Panc1 (cell line): ENCODE measurements around the gene SLC8A1. TPM values are rescaled to one million over a fixed set of nuclear protein-coding genes. Genes with fewer than 3 reads are reported as not detected.

Source experiments
- ATAC-seq: fragments of 200-7000 bp; cut with Tn5 transposase; 2 replicates; pipeline ENCODE4 v1.9.1; 2020; ENCODE audit warnings: mild to moderate bottlenecking, moderate library complexity
- BruUV-seq: library from RNA; stranded (reverse); fragments of 400-500 nt; replicated peaks from 2 replicates; lab custom pipeline; 2021; lab: Mats Ljungman, UMichigan
- CTCF ChIA-PET: fragments of 300-600 bp; sonication (Branson Sonifier 250); formaldehyde crosslinking; loops from one replicate; lab custom pipeline; 2022; ENCODE audit warnings: antibody characterized with exemption; lab: Charles Lee
- POLR2A ChIA-PET: fragments of 300-600 bp; sonication (Branson Sonifier 250); formaldehyde crosslinking; loops from one replicate; lab custom pipeline; 2022; ENCODE audit warnings: antibody characterized with exemption; lab: Charles Lee
- DNase-seq: peaks from one replicate; pipeline ENCODE4 v3.0.0-alpha.2; 2010; ENCODE audit warnings: low read depth, low spot score
- H3K27ac ChIP-seq: 2 replicates; pipeline ENCODE4 v1.5.1; 2011; ENCODE audit warnings: mild to moderate bottlenecking, low read length, inconsistent platforms
- H3K27me3 ChIP-seq: fragments of 200-500 bp; sonication (Bioruptor generic); 2 replicates; pipeline ENCODE4 v1.6.0; 2014; ENCODE audit warnings: low read length, inconsistent platforms; ENCODE audit not compliant: control insufficient read depth, insufficient read depth
- H3K36me3 ChIP-seq: fragments of 200-500 bp; sonication (Bioruptor generic); 2 replicates; pipeline ENCODE4 v1.5.1; 2014; ENCODE audit warnings: inconsistent platforms, mild to moderate bottlenecking, low read length, moderate library complexity; ENCODE audit not compliant: control insufficient read depth, insufficient read depth
- H3K4me1 ChIP-seq: 2 replicates; pipeline ENCODE4 v1.5.1; 2011; ENCODE audit warnings: inconsistent platforms, mild to moderate bottlenecking, low read length, moderate library complexity; ENCODE audit not compliant: control insufficient read depth, insufficient read depth
- H3K4me3 ChIP-seq, 2 experiments: 2 replicates each; pipeline ENCODE4 v1.5.1; 2011 to 2012; ENCODE audit warnings: low read depth in 2 of 2, low read length in 2 of 2, mild to moderate bottlenecking in 2 of 2, inconsistent platforms in 1 of 2, moderate library complexity in 1 of 2
- H3K9me3 ChIP-seq: fragments of 200-500 bp; sonication (Bioruptor generic); 2 replicates; pipeline ENCODE4 v1.5.1; 2014; ENCODE audit warnings: low read depth, mild to moderate bottlenecking, inconsistent platforms, low read length, moderate library complexity; ENCODE audit not compliant: control insufficient read depth, insufficient read depth
- POLR2AphosphoS5 ChIP-seq: IDR thresholded peaks from 2 replicates; pipeline ENCODE4 v1.6.1; 2012; ENCODE audit warnings: mild to moderate bottlenecking, low read depth, low read length, moderate library complexity
- SIN3A ChIP-seq: IDR thresholded peaks from 2 replicates; pipeline ENCODE4 v1.6.1; 2012; ENCODE audit warnings: low read depth, mild to moderate bottlenecking, low read length, moderate library complexity, borderline replicate concordance; ENCODE audit not compliant: insufficient read depth
- TCF7L2 ChIP-seq: IDR thresholded peaks from 2 replicates; pipeline ENCODE4 v1.6.1; 2011; ENCODE audit warnings: mild to moderate bottlenecking, low read depth, low read length, inconsistent platforms
- in situ Hi-C: cut with HindIII; loops from 2 replicates; pipeline ENCODE4 v1.10.0; 2016; ENCODE audit warnings: low sequenced_read_pairs, low pct_unique_long_range_greater_than_20kb
- intact Hi-C: fragments of 100-400 bp; cut with micrococcal nuclease; formaldehyde crosslinking; loops from one replicate; pipeline ENCODE4 v1.10.0; 2022; ENCODE audit not compliant: unreplicated experiment
- total RNA-seq: library from RNA; stranded (reverse); gene quantifications from one replicate; pipeline ENCODE4 v1.2.1, GENCODE V29; 2021; ENCODE audit not compliant: unreplicated experiment
- TF ChIP-seq, protein P1 (sequence below), 2 experiments: IDR thresholded peaks; 2 replicates each; pipeline ENCODE4 v1.6.1; 2011 to 2012; ENCODE audit warnings: low read depth in 2 of 2, control low read depth in 1 of 2, low read length in 1 of 2, mild to moderate bottlenecking in 1 of 2, moderate library complexity in 1 of 2; ENCODE audit not compliant: insufficient read depth in 1 of 2
- TF ChIP-seq, protein P2 (sequence below): fragments of 450-650 bp; IDR thresholded peaks from 2 replicates; pipeline ENCODE4 v1.5.1; 2017; ENCODE audit warnings: mild to moderate bottlenecking

Gene SLC8A1
- total RNA-seq, 1 experiment from 2014 or later = 0.59 TPM

DNA sequence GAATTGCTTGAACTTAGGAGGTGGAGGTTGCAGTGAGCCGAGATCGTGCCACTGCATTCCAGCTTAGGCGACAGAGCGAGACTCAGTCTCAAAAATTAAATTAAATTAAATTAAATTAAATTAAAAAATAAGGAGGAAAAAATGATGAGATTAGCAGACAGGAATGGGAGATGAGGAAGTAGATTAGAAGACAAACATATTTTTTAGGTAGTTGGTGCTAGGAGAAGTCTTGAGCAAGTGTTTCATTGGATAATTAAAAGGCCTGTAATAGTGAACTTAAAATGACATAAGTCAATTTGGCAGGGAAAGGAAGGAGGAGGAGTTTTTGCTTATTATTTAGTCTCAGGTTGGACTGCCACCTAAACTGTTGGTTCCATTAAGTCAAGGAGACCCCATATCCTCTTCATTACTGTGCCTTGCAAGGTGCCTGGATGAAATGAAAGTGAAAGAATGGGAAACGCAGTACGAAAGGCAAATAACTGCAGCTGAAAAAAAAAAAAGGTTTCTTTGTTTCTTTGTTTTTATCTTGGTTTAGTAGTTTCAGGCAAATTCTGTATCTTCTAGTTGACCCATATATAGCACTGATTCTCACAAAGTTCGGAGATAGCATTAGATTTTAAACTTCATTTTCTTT is 162.0 kb downstream of the SLC8A1 start:
- H3K27ac ChIP-seq = no peak overlapping the region
- POLR2A ChIA-PET = no interaction called here
- H3K36me3 ChIP-seq = no peaks in the 10 kb centered on the region
- no peak for TF ChIP-seq SIN3A
- in situ Hi-C loops (no loop called here), intact Hi-C loops (no loop called here)
- CTCF ChIA-PET = no interaction called here
- BruUV-seq = no TSS peak
- H3K4me1 ChIP-seq = no peaks in the 10 kb centered on the region
- ATAC-seq (no peak), DNase-seq (no peak)
- no peaks in the 10 kb centered on the region; the same call in 1 of the 2 replicates for H3K27me3 ChIP-seq
- no peak overlapping the region for H3K4me3 ChIP-seq
- no peaks in the 10 kb centered on the region for H3K9me3 ChIP-seq

DNA sequence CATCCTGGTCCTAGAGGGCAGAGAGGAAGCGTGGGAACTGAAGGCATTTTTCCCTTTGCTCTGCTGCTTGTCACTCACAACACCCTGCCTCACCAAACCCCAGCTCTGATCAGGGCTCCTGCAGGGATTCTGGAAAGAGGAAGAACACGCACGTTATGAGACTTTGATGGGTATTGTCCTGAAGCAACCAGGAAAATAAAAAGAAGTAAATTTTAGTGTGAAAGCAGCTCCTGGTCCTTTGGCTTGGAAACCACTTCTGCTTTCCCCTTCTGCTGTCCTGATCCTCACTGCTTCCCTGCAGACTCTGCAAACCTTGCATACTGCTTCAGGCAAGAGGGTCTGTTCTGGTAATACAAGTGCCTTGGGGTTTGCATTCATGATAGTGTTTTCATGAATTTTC is 164.1 kb downstream of the SLC8A1 start:
- intact Hi-C loops = no loop called here
- TF ChIP-seq, protein P1, sequence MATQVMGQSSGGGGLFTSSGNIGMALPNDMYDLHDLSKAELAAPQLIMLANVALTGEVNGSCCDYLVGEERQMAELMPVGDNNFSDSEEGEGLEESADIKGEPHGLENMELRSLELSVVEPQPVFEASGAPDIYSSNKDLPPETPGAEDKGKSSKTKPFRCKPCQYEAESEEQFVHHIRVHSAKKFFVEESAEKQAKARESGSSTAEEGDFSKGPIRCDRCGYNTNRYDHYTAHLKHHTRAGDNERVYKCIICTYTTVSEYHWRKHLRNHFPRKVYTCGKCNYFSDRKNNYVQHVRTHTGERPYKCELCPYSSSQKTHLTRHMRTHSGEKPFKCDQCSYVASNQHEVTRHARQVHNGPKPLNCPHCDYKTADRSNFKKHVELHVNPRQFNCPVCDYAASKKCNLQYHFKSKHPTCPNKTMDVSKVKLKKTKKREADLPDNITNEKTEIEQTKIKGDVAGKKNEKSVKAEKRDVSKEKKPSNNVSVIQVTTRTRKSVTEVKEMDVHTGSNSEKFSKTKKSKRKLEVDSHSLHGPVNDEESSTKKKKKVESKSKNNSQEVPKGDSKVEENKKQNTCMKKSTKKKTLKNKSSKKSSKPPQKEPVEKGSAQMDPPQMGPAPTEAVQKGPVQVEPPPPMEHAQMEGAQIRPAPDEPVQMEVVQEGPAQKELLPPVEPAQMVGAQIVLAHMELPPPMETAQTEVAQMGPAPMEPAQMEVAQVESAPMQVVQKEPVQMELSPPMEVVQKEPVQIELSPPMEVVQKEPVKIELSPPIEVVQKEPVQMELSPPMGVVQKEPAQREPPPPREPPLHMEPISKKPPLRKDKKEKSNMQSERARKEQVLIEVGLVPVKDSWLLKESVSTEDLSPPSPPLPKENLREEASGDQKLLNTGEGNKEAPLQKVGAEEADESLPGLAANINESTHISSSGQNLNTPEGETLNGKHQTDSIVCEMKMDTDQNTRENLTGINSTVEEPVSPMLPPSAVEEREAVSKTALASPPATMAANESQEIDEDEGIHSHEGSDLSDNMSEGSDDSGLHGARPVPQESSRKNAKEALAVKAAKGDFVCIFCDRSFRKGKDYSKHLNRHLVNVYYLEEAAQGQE (IDR thresholded peaks at IDR 0.05; ENCODE audit: insufficient read depth in 1 of 2, low read depth in 2 of 2, low read length in 1 of 2) = no peak
- TF ChIP-seq POLR2AphosphoS5 = no peak
- no peak for TF ChIP-seq TCF7L2
- no peak for TF ChIP-seq SIN3A
- TF ChIP-seq, protein P2, sequence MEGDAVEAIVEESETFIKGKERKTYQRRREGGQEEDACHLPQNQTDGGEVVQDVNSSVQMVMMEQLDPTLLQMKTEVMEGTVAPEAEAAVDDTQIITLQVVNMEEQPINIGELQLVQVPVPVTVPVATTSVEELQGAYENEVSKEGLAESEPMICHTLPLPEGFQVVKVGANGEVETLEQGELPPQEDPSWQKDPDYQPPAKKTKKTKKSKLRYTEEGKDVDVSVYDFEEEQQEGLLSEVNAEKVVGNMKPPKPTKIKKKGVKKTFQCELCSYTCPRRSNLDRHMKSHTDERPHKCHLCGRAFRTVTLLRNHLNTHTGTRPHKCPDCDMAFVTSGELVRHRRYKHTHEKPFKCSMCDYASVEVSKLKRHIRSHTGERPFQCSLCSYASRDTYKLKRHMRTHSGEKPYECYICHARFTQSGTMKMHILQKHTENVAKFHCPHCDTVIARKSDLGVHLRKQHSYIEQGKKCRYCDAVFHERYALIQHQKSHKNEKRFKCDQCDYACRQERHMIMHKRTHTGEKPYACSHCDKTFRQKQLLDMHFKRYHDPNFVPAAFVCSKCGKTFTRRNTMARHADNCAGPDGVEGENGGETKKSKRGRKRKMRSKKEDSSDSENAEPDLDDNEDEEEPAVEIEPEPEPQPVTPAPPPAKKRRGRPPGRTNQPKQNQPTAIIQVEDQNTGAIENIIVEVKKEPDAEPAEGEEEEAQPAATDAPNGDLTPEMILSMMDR = no peak

DNA sequence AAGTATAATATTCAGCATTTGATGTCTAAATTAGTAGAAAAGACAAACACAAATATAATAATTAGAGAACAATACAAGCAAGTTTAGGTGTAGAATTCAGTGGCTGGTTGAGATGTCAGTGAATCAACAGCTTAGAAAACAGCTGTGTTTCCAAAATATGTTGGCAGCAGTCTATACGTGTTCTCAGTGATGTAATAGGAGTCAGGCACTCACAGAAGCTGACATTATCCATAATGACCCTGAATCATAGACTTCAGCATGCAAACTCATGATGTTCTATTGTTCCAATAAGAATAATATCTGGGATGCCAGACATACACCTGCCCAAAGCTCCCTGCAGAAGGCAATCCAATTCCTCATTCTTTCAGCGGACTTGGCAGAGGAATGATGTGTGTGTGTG is 164.7 kb downstream of the SLC8A1 start:
- in situ Hi-C loops = no loop called here

More for the DNA sequence above, 164.1 kb downstream of the SLC8A1 start:
- no peaks in the 10 kb centered on the region; the same call in 1 of the 2 replicates for H3K27me3 ChIP-seq
- no TSS peak for BruUV-seq
- no peaks in the 10 kb centered on the region for H3K4me1 ChIP-seq
- no peaks in the 10 kb centered on the region for H3K36me3 ChIP-seq
- CTCF ChIA-PET = no interaction called here
- H3K4me3 ChIP-seq = no peak overlapping the region
- H3K27ac ChIP-seq = no peak overlapping the region
- DNase-seq (no peak), ATAC-seq (no peak)
- POLR2A ChIA-PET = no interaction called here
- H3K9me3 ChIP-seq = no peaks in the 10 kb centered on the region
- in situ Hi-C loops = no loop called here

More for the DNA sequence above, 164.7 kb downstream of the SLC8A1 start:
- intact Hi-C loops = no loop called here
- H3K27ac ChIP-seq = no peak overlapping the region
- no peaks in the 10 kb centered on the region for H3K36me3 ChIP-seq
- ATAC-seq (no peak), DNase-seq (no peak)
- no TSS peak for BruUV-seq
- no peak for TF ChIP-seq TCF7L2
- no peak for TF ChIP-seq SIN3A
- no peak for TF ChIP-seq POLR2AphosphoS5
- TF ChIP-seq, protein P2 = no peak
- TF ChIP-seq, protein P1 (IDR thresholded peaks at IDR 0.05; ENCODE audit: insufficient read depth in 1 of 2, low read depth in 2 of 2, low read length in 1 of 2) = no peak
- H3K9me3 ChIP-seq = no peaks in the 10 kb centered on the region
- ChIA-PET POLR2A (no interaction called here), CTCF (no interaction called here)
- H3K27me3 ChIP-seq = no peaks in the 10 kb centered on the region; the same call in 1 of the 2 replicates
- H3K4me3 ChIP-seq = no peak overlapping the region
- no peaks in the 10 kb centered on the region; the same call in 1 of the 2 replicates for H3K4me1 ChIP-seq
